Activated naive CD4-positive, alpha-beta T cell treated with anti-CD3 and anti-CD28 coated beads for 36 hours (primary cell): ENCODE results near the gene HES5. TPM values are rescaled to one million over a fixed set of nuclear protein-coding genes. Genes with fewer than 3 reads are reported as not detected.

ENCODE experiments used
- CTCF ChIA-PET: fragments of 350-600 bp; sonication (Branson Sonifier 250); formaldehyde crosslinking; loops from one replicate; lab custom pipeline; 2021; ENCODE audit warnings: antibody characterized with exemption; lab: Charles Lee
- DNase-seq: peaks from one replicate; pipeline ENCODE4 v3.0.0-alpha.2; 2020
- H3K27ac Mint-ChIP-seq: one replicate; pipeline ENCODE4 v1.8.0; 2021; ENCODE audit warnings: mild to moderate bottlenecking, mixed read lengths
- H3K27me3 Mint-ChIP-seq: one replicate; pipeline ENCODE4 v1.8.0; 2021; ENCODE audit warnings: low read depth, mixed read lengths
- H3K36me3 Mint-ChIP-seq: one replicate; pipeline ENCODE4 v1.8.0; 2021; ENCODE audit warnings: low read depth, mixed read lengths
- H3K4me1 Mint-ChIP-seq: one replicate; pipeline ENCODE4 v1.8.0; 2021; ENCODE audit warnings: low read depth, mixed read lengths
- H3K4me3 Mint-ChIP-seq: one replicate; pipeline ENCODE4 v1.8.0; 2021; ENCODE audit warnings: mild to moderate bottlenecking, moderate library complexity, mixed read lengths
- H3K9me3 Mint-ChIP-seq: one replicate; pipeline ENCODE4 v1.8.0; 2021; ENCODE audit warnings: mixed read lengths
- intact Hi-C: fragments of 100-400 bp; cut with micrococcal nuclease; formaldehyde crosslinking; loops from one replicate; pipeline ENCODE4 v1.15.1; 2023
- total RNA-seq, 2 experiments: library from RNA; stranded (reverse); gene quantifications; one replicate each; pipeline ENCODE4 v1.2.3, GENCODE V29; 2021

The HES5 gene
- total RNA-seq, 2 experiments from 2014 or later, result not detected

DNA sequence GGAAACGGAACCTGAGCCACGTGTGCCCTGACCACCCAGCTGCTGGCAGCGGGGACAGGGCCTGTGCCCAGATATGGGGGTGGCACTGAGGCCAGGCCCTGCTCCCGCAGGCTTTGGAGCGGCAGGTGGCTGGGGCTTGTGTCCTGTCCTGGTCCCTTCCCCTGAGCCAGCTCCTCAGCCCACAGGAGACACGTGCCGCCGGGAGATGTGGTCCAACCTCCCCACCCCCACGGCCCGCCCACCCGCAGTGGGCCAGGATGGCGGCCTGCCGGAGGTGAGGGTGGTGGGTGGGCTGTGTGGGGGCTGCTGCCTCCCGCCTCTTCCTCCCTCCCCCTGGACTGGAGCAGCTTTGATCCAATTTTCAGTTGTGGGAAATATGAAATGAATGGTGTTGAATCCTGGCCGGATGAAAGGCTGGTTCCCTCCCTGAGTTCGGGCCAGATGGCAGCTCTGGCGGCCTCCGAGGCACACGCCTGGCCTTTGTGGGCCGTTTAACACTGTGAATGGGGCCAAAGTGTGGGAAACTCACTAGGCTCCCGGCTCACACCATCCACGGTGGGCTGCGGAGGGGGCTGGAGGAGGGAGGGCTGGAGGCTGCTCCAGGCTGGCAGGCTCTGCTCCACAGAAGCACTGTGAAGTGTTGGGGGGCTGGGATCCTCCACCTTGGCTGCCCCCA lies 2.6 kb upstream of the HES5 start:
- CTCF ChIA-PET, result no interaction called here
- no peak overlapping the region for H3K4me3 Mint-ChIP-seq
- H3K36me3 Mint-ChIP-seq, result no peaks in the 10 kb centered on the region
- peaks cover 11% of the 10 kb centered on the region for H3K4me1 Mint-ChIP-seq
- no peaks in the 10 kb centered on the region for H3K9me3 Mint-ChIP-seq
- no peak for DNase-seq
- H3K27me3 Mint-ChIP-seq, result peaks cover 9% of the 10 kb centered on the region
- intact Hi-C loops, result no loop called here
- H3K27ac Mint-ChIP-seq, result no peak overlapping the region

DNA sequence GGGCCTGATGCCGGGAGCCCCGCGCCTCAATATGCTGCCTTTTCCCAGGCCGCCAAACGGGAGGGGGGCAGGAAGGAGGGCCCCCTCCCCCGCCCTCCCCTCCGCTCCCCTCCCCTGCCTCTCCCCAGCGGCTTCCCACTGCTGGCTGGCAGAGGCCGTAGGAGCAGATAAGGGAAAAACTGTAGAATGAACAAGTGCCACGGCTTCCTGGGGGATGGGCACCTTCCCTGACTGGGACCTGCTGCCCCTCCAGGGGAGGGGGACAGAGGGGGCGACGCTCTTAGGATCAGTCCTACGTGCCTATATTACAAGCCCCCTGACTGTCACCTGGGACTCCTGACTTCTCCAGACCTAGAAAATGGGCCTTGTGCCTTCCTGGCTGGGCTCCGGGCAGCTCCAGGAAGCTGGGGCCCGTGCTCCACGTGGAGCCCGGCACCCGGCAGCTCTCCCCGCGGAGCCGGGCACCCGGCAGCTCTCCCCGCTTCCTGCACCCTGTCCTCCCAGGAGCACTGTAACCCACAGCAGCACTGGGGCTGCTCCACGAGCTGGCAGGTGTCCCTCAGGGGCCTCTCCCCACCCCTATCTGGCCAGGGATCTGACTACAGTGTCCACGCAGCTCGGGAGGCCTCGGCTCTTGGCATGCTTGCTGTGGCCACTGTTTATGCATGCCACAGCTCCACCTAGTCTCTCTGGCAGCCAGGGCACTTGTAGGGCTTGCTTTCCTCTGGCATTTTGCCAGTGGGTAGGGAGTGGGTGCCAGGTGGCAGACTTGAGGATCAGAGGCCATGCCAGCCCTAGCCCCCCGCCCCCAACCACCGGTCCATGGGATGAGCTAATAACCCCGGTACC lies 674 bp upstream of the HES5 start:
- no peak for DNase-seq
- no peaks in the 10 kb centered on the region for H3K9me3 Mint-ChIP-seq
- H3K27ac Mint-ChIP-seq, result no peak overlapping the region
- peaks cover 9% of the 10 kb centered on the region for H3K27me3 Mint-ChIP-seq
- H3K4me1 Mint-ChIP-seq, result peaks cover 16% of the 10 kb centered on the region
- no peaks in the 10 kb centered on the region for H3K36me3 Mint-ChIP-seq
- CTCF ChIA-PET, result interaction anchor here (0.8 to 1.1 kb wide), 3 partner anchors 9 to 17 kb away, joined by 3 read pairs; no protein-coding TSS in a partner anchor
- peak overlapping the region; percentile 36 for H3K4me3 Mint-ChIP-seq
- intact Hi-C loops, result no loop called here

- DNase-seq, result peak; percentile 46
- peak overlapping the region; percentile 60 for H3K4me3 Mint-ChIP-seq
- H3K36me3 Mint-ChIP-seq, result no peaks in the 10 kb centered on the region
- CTCF ChIA-PET, result interaction anchor here (1.2 kb wide), 1 partner anchor 18 kb away, joined by 4 read pairs; no protein-coding TSS in a partner anchor
- intact Hi-C loops, result loop anchor here (5.0 kb wide), 1 partner anchor 332 kb away; no protein-coding TSS in a partner anchor
- H3K27me3 Mint-ChIP-seq, result peaks cover 9% of the 10 kb centered on the region
- H3K9me3 Mint-ChIP-seq, result no peaks in the 10 kb centered on the region
- H3K27ac Mint-ChIP-seq, result no peak overlapping the region
- H3K4me1 Mint-ChIP-seq, result peaks cover 29% of the 10 kb centered on the region
Measured at GRCh38 chr1:2528966-2529783, 888 bp downstream of the HES5 start.

- H3K36me3 Mint-ChIP-seq, result no peaks in the 10 kb centered on the region
Measured at GRCh38 chr1:2528611-2528965, 1.5 kb downstream of the HES5 start.

GRCh38 chr1:2528016-2528415 lies 2.0 kb downstream of the HES5 start:
- peaks cover 2% of the 10 kb centered on the region for H3K36me3 Mint-ChIP-seq
- peaks cover 9% of the 10 kb centered on the region for H3K27me3 Mint-ChIP-seq
- DNase-seq, result no peak
- H3K4me1 Mint-ChIP-seq, result peaks cover 39% of the 10 kb centered on the region
- H3K9me3 Mint-ChIP-seq, result no peaks in the 10 kb centered on the region
- no peak overlapping the region for H3K4me3 Mint-ChIP-seq
- intact Hi-C loops, result loop anchor here (5.0 kb wide), 1 partner anchor 331 kb away; no protein-coding TSS in a partner anchor
- CTCF ChIA-PET, result interaction anchor here (0.6 kb wide), 1 partner anchor 21 kb away, joined by 4 read pairs; no protein-coding TSS in a partner anchor
- H3K27ac Mint-ChIP-seq, result no peak overlapping the region

More at GRCh38 chr1:2528611-2528965, 1.5 kb downstream of the HES5 start:
- Mint-ChIP-seq H3K27ac (no peak overlapping the region), H3K4me3 (peak overlapping the region; percentile 6), H3K4me1 (peaks cover 34% of the 10 kb centered on the region), H3K27me3 (peaks cover 9% of the 10 kb centered on the region), H3K9me3 (no peaks in the 10 kb centered on the region)
- CTCF ChIA-PET, result no interaction called here
- no peak for DNase-seq
- intact Hi-C loops, result loop anchor here (5.0 kb wide), 1 partner anchor 331 kb away; no protein-coding TSS in a partner anchor

GRCh38 chr1:2527556-2527860 lies 2.6 kb downstream of the HES5 start:
- no peak for DNase-seq
- CTCF ChIA-PET, result no interaction called here
- Mint-ChIP-seq H3K4me1 (peaks cover 44% of the 10 kb centered on the region), H3K36me3 (peaks cover 5% of the 10 kb centered on the region), H3K27ac (no peak overlapping the region), H3K27me3 (peaks cover 9% of the 10 kb centered on the region), H3K9me3 (no peaks in the 10 kb centered on the region), H3K4me3 (no peak overlapping the region)
- intact Hi-C loops, result loop anchor here (5.0 kb wide), 1 partner anchor 330 kb away; no protein-coding TSS in a partner anchor

DNA sequence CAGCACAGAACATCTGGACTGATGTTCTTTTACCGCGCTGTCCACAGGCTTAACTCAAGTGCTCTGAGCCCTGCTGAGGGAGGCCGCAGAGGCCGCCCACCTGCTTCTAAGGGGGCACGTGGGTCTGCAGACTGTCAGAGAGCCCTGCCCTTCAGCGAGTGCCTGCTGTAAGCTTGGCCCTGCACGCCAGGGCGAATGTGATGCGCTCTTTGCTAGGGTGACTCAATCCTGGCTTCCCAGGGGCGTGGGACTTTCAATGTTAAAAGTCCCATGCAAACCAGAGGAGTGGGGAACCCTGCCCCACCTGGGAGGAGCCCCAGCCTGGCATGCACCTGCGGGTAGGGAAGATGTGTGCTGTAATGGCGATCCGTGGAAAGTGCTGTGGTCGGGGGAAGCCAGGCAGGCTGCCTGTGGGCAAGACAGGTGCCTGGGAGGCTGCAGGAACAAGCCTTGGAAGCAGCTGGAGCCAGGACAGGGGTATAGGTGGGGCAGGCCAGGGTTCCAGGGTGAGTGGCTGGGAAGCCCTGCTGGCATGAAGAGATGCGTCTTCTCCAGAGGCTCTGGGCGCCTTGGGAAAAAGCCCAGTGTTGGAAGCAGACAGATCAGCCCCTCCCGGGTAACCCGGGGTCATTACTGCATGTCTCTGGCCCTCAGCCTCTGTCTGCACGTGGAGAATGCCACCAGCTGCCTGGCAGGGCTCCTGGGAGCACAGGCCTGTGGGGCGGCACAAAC lies 3.1 kb downstream of the HES5 start:
- CTCF ChIA-PET, result no interaction called here
- Mint-ChIP-seq H3K36me3 (peaks cover 6% of the 10 kb centered on the region), H3K27me3 (peaks cover 7% of the 10 kb centered on the region), H3K4me3 (peak overlapping the region; percentile 87), H3K9me3 (no peaks in the 10 kb centered on the region), H3K27ac (no peak overlapping the region), H3K4me1 (peaks cover 47% of the 10 kb centered on the region)
- intact Hi-C loops, result loop anchor here (1.0 to 5.0 kb wide), 6 partner anchors 20 to 330 kb away; partner anchors contain the start of gene PRXL2B
- peak; percentile 88 for DNase-seq

DNA sequence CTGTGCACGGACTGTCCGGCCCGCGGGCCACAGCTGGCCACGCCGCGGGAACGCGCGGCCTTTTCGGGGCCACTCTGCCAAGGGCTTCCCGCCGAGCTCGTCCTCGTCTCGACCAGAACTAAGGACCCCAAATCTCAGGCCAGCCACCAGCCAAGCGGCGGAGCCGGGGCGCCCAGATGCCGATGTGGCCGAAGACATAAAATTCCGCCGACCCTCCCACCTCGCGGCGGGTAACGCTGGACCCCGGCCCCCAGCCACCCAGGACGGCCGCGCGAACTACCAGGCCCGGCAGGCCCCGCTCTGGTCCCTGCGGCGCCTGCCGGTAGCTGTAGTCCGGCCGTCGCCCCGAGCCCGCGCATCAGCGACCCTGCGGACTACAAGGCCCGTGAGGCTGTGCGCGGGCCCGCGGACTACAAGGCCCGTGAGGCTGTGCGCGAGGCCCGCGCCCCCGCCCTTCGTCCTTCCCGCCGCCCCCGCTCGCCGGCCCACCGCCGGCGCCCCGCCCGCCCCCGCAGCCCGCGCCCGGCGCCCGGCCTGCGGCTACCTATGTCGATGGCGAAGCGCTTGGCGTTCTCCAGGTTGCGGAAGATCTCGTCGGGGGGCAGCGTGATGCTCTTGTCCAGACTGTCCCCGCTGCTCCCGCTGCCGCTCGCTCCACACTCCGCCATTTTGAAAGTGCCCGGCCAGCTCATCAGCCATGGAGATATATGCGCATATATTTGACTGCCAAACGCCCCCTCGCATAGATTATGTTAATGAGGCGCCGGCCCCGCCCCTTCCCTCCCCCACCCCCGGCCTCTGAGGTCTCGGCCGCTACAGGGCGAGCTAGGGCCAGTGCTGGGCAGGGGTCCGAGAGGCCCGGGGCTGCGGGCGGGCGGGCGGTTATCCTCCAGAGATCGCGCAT lies 3.9 kb downstream of the HES5 start, which contains the start of gene PANK4:
PANK4 (minus strand) TSS at position 677 of the 904 bp plus-strand sequence; CDS start at position 668, 9 bp downstream.
- Mint-ChIP-seq H3K27me3 (peaks cover 3% of the 10 kb centered on the region), H3K9me3 (no peaks in the 10 kb centered on the region), H3K36me3 (peaks cover 6% of the 10 kb centered on the region), H3K4me3 (peak within 1 kb of the TSS; percentile 87), H3K27ac (peak within 1 kb of the TSS; percentile 97), H3K4me1 (peaks cover 47% of the 10 kb centered on the region)
- peak; percentile 90 for DNase-seq
- intact Hi-C loops, result loop anchor here (1.0 to 5.0 kb wide), 6 partner anchors 21 to 329 kb away; partner anchors contain the start of gene PRXL2B
- CTCF ChIA-PET, result interaction anchor here (0.7 to 2.1 kb wide), 2 partner anchors 20 to 21 kb away, joined by 3 to 10 read pairs; no protein-coding TSS in a partner anchor

GRCh38 chr1:2525572-2525919 lies 4.5 kb downstream of the HES5 start:
- peaks cover 45% of the 10 kb centered on the region for H3K4me1 Mint-ChIP-seq
- H3K27ac Mint-ChIP-seq, result peak overlapping the region; percentile 97
- H3K4me3 Mint-ChIP-seq, result peak overlapping the region; percentile 87
- peaks cover 9% of the 10 kb centered on the region for H3K36me3 Mint-ChIP-seq
- intact Hi-C loops, result loop anchor here (5.0 kb wide), 1 partner anchor 328 kb away; no protein-coding TSS in a partner anchor
- H3K27me3 Mint-ChIP-seq, result no peaks in the 10 kb centered on the region
- CTCF ChIA-PET, result interaction anchor here (2.1 kb wide), 1 partner anchor 22 kb away, joined by 10 read pairs; no protein-coding TSS in a partner anchor
- DNase-seq, result no peak
- H3K9me3 Mint-ChIP-seq, result no peaks in the 10 kb centered on the region

- H3K36me3 Mint-ChIP-seq, result peaks cover 11% of the 10 kb centered on the region
- H3K27ac Mint-ChIP-seq, result peak overlapping the region; percentile 97
- no peaks in the 10 kb centered on the region for H3K9me3 Mint-ChIP-seq
- DNase-seq, result peak; percentile 66
- CTCF ChIA-PET, result interaction anchor here (0.6 to 2.1 kb wide), 8 partner anchors 10 to 1118 kb away, joined by 3 to 10 read pairs (median 3); no protein-coding TSS in a partner anchor
- H3K4me3 Mint-ChIP-seq, result peak overlapping the region; percentile 87
- intact Hi-C loops, result no loop called here
- no peaks in the 10 kb centered on the region for H3K27me3 Mint-ChIP-seq
- H3K4me1 Mint-ChIP-seq, result peaks cover 44% of the 10 kb centered on the region
Measured at GRCh38 chr1:2523891-2524609, 6.0 kb downstream of the HES5 start.
